GM12801 (cell line): Measurements from ENCODE around the gene HOXB9.

Experiments
- TF ChIP-seq, protein P1 (sequence below): IDR thresholded peaks from one replicate; pipeline ENCODE4 v1.5.1; 2011; ENCODE audit warnings: control low read depth; ENCODE audit not compliant: insufficient read length; ENCODE audit errors: extremely low read depth

HOXB9 gene

GRCh38 chr17:48599354-48599753, 26.8 kb downstream of the HOXB9 start:
- TF ChIP-seq, protein P1, sequence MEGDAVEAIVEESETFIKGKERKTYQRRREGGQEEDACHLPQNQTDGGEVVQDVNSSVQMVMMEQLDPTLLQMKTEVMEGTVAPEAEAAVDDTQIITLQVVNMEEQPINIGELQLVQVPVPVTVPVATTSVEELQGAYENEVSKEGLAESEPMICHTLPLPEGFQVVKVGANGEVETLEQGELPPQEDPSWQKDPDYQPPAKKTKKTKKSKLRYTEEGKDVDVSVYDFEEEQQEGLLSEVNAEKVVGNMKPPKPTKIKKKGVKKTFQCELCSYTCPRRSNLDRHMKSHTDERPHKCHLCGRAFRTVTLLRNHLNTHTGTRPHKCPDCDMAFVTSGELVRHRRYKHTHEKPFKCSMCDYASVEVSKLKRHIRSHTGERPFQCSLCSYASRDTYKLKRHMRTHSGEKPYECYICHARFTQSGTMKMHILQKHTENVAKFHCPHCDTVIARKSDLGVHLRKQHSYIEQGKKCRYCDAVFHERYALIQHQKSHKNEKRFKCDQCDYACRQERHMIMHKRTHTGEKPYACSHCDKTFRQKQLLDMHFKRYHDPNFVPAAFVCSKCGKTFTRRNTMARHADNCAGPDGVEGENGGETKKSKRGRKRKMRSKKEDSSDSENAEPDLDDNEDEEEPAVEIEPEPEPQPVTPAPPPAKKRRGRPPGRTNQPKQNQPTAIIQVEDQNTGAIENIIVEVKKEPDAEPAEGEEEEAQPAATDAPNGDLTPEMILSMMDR, result no peak

GRCh38 chr17:48598736-48599135, 27.4 kb downstream of the HOXB9 start:
- TF ChIP-seq, protein P1, result no peak

- TF ChIP-seq, protein P1, result no peak
Measured at GRCh38 chr17:48597778-48598631, 28.2 kb downstream of the HOXB9 start.

DNA sequence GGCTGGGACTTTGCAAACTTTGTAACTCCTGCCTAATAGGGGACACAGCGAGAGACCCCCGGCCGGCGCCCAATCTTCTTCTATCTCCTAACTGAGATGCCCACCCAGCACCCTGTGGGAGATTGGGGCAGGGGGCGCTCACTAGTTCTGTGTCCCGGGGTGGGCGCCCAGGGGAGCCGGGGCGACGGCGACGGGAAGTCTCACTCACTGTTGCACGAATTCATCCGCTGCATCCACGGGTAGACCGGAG, 28.7 kb downstream of the HOXB9 start:
- TF ChIP-seq, protein P1, result no peak

DNA sequence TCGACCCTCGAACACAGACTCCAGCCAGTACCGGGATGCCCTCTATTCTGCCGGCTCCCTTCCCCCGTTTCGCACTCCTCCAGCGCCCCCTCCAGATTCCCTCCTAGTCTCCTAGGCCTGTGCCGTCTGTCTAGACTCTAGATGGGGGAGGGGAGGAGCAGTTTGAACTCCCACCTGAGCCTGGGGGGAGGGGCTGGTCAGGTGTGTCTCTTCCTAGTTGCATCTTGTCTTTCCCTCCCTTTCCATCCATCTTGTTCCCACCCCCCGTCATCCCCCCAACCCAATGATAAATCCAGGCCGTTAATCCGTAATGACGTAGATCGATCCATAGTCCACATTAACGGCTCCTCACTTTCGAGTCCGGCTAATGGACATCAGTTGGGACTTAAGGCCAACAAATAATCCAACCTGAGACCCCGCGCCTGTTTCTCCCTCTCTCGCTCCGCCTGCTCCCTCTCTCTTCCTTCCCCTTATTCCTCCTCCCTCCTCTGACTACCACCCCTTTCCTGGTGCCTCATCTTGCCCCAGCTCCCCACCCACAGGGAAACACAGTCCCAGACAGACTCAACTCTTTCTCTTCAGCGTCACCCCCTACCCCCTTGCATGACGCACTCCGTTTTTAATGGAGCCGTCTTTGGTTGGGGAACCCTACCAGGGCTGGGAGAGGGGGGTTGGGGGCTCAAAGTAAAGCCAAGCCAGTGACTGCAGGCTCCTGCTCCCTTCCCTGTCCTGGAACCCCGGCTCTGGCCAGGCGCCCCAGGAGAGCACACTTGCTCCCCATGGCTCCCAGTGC, 29.2 kb downstream of the HOXB9 start:
- TF ChIP-seq, protein P1, result no peak

GRCh38 chr17:48596000-48596734, 30.0 kb downstream of the HOXB9 start:
- TF ChIP-seq, protein P1, result no peak
